HG03571 (cell line): ENCODE data around the gene SLC26A9.

Experiments
- ATAC-seq: cut with Tn5 transposase; IDR thresholded peaks from one replicate; pipeline ENCODE4 v1.9.1; 2021; ENCODE audit not compliant: unreplicated experiment

Gene SLC26A9

DNA sequence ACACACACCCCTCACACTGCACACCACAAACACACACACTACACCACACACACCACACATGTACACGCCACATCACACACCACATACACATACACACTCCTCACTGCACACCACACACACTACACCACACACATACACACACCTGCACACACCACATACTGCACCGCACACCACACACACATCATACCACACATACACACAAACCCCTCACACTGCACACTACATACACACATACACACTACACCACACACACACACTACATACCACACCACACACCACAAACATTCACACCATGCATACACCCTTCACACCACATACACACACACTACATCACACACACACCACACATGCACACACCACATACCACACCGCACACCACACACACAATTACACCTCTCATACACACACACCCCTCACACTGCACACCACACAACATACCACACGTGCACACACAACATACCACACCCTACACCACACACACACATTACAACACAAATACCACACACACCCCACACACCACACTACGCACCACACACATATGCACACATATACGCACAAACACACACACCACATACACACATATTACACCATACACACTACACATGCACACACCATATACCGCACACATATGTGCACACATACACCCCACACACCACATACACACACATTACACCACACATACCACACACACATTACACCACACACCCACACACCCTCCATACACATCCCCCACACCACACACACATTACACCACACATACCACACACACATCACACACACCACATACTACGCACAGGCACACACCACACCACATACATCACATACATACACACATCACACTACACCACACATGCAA, 30.3 kb upstream of the SLC26A9 start:
- no peak for ATAC-seq

DNA sequence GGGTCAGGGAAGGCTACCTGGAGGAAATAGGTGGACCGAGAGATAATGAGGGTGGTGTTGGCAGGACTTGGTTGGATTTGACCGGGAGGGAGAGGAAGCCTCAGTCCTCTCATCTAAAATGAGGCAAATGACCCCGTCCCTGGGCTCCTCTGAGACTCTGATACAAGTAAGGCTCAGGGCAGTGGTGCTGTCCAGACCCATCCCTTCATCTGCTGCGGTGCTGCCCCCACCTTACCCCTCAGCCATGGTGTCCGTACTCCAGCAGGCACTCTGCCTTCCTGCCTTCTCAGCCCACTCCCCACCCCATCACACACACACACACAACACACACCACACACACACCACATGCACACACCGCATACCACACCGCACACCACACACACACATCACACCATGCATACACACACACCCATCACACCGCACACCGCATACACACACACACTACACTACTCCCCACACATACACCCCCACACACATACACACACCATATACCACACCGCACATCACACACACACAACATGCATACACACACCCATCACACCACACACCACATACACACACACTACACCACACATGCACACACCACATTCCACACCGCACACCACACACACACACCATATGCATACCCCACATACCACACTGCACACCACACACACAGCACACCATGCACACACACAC, 29.4 kb upstream of the SLC26A9 start:
- no peak for ATAC-seq

- no peak for ATAC-seq
Measured at GRCh38 chr1:205972081-205972480, 28.8 kb upstream of the SLC26A9 start.

DNA sequence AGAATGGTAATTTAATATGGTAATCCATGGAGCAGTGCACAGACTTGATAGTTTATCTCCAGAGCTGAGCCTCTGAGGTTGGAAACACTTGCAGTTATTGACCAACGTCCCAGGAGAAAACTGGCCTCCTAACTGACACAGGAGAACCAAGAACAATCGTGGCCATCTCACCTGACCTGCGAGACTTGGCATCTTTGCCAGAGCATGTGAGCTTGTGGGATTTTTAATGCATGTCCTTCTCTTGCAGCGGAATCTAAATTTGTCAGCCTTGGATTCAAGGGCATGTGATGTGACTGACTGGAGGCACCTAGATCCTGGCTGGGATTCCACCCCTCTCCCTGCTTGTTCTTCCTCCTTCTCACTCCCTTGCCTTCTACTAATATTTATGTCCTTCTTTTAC, 27.8 kb upstream of the SLC26A9 start:
- no peak for ATAC-seq

- no peak for ATAC-seq
Measured at GRCh38 chr1:205970486-205970885, 27.2 kb upstream of the SLC26A9 start.

- no peak for ATAC-seq
Measured at GRCh38 chr1:205969229-205969628, 26.0 kb upstream of the SLC26A9 start.

- no peak for ATAC-seq
Measured at GRCh38 chr1:205967554-205968335, 24.5 kb upstream of the SLC26A9 start.

GRCh38 chr1:205965036-205965884, 22.0 kb upstream of the SLC26A9 start:
- ATAC-seq = no peak

DNA sequence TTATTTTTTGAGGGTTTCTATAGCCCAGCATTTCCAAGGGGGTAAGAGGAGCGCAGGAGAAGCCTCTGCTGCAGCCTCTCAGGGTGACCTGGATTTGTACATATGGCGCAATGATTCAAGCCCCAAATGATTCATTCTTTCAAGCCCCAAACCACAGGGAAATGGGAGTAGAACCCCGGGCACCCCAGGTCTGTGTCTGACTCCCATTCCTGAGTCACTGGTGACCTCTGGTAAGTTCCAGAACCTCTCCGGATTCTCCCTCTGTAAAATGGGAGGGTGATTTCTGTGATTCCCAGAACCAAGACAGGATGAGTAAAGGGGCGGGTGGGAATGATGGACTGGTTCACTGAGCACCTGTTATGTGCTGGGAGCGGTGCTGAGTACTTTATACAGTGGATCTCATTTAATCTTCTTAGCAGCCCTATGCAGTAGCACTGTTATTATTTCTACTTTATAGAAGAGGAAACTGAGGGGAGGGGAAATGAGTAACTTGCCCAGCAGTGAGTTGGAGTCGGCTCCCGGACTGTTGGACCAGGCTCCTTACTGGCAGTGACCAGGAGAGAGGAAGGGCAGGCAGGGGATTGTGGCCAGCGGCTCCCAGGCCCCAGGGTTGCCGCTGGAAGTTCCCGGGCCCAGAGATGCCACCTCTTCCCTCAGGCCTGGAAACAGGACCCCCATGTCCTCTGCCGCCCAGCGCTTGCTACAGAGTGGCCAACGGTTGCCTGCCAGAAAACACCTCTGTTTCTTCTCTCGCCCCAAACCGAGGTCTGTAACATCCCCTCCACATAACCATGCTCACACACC, 20.3 kb upstream of the SLC26A9 start:
- no peak for ATAC-seq

DNA sequence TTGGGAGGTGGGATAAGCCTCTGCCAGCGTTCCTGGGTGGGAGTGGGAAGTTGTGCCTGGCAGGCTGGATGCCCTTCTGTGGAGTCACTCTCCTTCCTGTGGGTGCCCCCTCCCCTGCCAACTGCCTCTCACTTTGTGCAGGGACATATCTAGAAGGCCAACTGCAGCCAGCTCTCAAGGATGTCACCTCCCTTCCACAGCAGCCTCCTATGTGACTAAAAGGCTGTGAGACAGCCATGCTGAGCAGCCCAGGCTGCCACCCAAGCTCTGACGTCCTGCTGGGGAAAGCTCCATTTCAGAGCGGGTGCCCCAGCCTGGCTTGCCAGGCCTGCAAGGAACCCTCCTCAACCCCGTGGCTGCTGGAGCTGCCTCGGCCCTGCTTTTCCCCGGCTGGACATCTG, 19.6 kb upstream of the SLC26A9 start:
- no peak for ATAC-seq

GRCh38 chr1:205961991-205962820, 18.9 kb upstream of the SLC26A9 start:
- no peak for ATAC-seq

- no peak for ATAC-seq
Measured at GRCh38 chr1:205961405-205961804, 18.1 kb upstream of the SLC26A9 start.

DNA sequence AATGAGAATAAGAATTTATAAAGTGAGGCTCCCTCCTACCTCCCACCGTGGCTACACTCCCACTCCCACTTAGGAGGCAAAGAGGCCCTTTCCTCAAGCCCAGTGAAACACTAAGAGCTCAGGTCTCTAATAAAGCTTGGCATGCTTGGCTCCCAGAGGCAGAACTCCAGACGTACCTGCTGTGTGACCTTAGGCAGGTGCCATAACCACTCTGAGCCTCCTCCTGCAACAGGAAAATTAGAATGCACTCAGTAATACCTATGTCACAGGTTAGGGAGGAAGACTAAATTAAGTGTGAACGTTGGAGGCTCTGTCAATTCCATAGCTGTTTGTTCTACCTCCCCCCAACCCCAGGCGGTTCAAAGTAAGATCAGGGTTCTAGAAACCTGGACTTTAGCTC, 16.5 kb upstream of the SLC26A9 start:
- no peak for ATAC-seq

DNA sequence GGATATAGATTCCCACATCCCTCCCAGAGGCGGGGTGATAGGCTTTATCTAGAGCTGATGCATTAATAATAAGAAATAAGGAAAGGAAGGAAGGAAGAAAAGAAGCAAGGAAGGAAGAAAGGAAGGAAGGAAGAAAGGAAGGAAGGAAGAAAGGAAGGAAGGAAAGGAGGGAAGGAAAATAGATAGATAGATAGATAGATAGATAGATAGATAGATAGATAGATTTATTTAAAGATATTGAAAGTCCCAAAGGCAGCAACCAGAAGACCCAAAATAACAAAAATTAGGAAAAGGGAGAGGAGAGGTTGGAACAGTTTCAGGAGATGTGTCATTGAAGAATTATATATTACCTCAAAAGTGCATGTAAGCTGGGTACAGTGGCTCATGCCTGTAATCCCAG, 12.2 kb upstream of the SLC26A9 start:
- ATAC-seq = no peak

GRCh38 chr1:205954819-205955404, 11.7 kb upstream of the SLC26A9 start:
- ATAC-seq = no peak

DNA sequence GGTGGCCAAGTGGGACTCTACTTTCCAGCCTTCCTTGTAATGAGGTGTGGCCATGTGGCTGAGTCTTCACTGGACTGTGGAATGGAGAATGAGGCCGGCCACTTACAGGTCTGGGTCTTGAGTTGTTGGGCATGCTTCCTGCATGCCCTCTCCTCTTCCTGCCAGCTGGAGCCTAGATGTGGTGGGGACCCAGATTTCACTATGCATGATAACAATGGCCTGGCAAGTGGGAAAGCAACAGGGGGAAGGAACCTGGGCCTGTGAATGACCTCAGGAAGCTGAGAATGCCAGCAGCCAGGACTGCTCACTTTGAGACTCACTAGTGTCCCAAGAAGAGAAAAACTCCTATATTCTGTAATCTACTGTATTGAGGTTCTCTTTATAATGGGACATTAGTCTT, 8.5 kb upstream of the SLC26A9 start:
- ATAC-seq = no peak

DNA sequence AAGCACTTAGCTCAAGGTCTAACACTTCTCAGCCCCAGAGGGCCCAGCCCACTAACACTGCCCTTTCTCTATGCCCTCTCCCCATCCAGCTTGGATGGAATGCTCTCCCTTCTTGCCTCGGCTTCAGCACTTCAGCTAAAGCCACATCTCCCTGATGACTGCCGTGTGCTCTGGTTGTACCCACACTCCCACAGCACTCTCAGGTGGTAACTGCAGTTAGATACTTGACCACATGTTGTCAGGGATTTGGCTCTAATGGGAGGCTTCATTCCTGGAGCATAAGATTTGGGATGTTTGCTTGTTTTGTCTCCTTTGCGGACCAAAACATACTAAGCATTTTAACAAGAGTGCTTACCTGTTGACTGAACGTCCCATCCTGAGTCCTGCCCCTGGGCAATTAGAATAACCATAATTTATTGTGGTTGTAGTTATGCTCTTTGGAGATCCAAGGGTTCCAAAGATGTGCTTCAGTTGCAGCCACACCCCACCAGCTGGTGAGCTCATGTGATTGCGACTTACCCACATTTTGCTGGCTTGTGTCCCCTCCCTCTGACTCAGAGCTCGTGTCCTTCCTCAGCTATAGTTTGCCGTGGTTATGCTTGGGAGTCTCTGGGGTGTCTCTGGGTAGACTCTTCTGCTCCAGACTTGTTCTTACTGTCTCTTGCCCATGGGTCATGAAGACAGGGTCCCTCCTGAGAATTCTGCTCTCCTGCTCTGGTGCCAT, 7.7 kb upstream of the SLC26A9 start:
- ATAC-seq = no peak

DNA sequence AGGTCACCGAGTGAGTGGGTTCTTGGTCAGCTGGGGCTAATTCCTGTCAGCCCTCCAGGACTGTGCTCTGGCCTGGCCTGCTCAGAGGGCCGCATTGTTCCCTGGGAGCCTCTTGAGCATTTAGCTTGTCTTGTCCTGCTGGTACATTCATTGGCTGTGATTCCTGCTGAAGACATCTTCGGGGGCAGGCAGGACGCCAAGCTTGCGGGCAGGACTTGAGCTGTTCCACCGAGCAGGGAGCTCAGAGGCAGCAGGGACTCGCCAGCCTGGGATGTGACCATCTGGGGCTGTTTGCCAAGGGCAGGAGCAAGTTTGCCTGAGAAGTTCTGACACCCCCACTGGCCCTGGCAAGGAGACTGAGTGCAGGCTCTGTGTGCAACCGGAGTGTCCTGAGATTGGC, 7.0 kb upstream of the SLC26A9 start:
- no peak for ATAC-seq
